B cell (primary cell): ENCODE data around the gene VPS51. TPM values are rescaled to one million over a fixed set of nuclear protein-coding genes. Genes with fewer than 3 reads are reported as not detected.

Experiments used
- ATAC-seq: fragments of 200-7000 bp; cut with Tn5 transposase; one replicate; pipeline ENCODE4 v1.10.0; 2021; ENCODE audit warnings: low read depth, mild to moderate bottlenecking, moderate number of reproducible peaks, moderate library complexity
- CTCF ChIA-PET: fragments of 350-600 bp; sonication (Branson Sonifier 250); formaldehyde crosslinking; loops from one replicate; lab custom pipeline; 2021; ENCODE audit warnings: antibody characterized with exemption, inconsistent platforms; lab: Charles Lee
- POLR2A ChIA-PET: fragments of 350-600 bp; sonication (Branson Sonifier 250); formaldehyde crosslinking; loops from one replicate; lab custom pipeline; 2021; ENCODE audit warnings: antibody characterized with exemption; lab: Charles Lee
- DNase-seq: peaks from one replicate; pipeline ENCODE4 v3.0.0; 2013
- H2AFZ ChIP-seq: 2 replicates; pipeline ENCODE4 v1.6.1; 2012; ENCODE audit warnings: mild to moderate bottlenecking, low read depth, low read length; ENCODE audit not compliant: insufficient read depth, poor library complexity, severe bottlenecking
- H3K27ac ChIP-seq, 2 donors: 1 replicate in 1 of 2; 2 replicates in 1 of 2; pipeline ENCODE4 v1.5.1; 2012 to 2013; ENCODE audit warnings: low read length in 2 of 2, mild to moderate bottlenecking in 2 of 2, moderate library complexity in 1 of 2
- H3K27me3 ChIP-seq, 4 experiments: fragments of 200-600 bp in 1 of 4; sonication (generic) in 1 of 4; replicated peaks in 1 of 4; 1 replicate in 2 of 4; 2 replicates in 2 of 4; pipeline versions ENCODE4 v1.6.1 to v1.7.0; 2013 to 2016; ENCODE audit warnings: low read length in 3 of 4, mild to moderate bottlenecking in 2 of 4, mixed read lengths in 1 of 4, moderate library complexity in 1 of 4; ENCODE audit not compliant: insufficient read depth in 4 of 4, control insufficient read depth in 3 of 4; ENCODE audit errors: control extremely low read depth in 1 of 4
- H3K36me3 ChIP-seq, 2 experiments: replicated peaks in 1 of 2; 1 replicate in 1 of 2; 2 replicates in 1 of 2; pipeline versions ENCODE4 v1.6.1 to v1.7.1; 2013; ENCODE audit warnings: low read length in 1 of 2; ENCODE audit not compliant: insufficient read depth in 2 of 2, control insufficient read depth in 1 of 2; ENCODE audit errors: control extremely low read depth in 1 of 2, extremely low read depth in 1 of 2
- H3K4me1 ChIP-seq, 2 donors: fragments of 200-600 bp in 1 of 2; sonication (generic) in 1 of 2; 1 replicate in 1 of 2; 2 replicates in 1 of 2; pipeline versions ENCODE4 v1.5.1 to v1.6.1; 2013 to 2017; ENCODE audit warnings: low read length in 2 of 2; ENCODE audit not compliant: control insufficient read depth in 2 of 2, insufficient read depth in 2 of 2
- H3K4me2 ChIP-seq: replicated peaks from 2 replicates; pipeline ENCODE3; 2012; ENCODE audit warnings: mild to moderate bottlenecking, low read depth, low read length; ENCODE audit not compliant: poor library complexity, severe bottlenecking
- H3K4me3 ChIP-seq, 5 experiments: fragments of 200-600 bp in 1 of 5; sonication (generic) in 1 of 5; 1 replicate in 3 of 5; 2 replicates in 2 of 5; pipeline versions ENCODE4 v1.5.1 to v1.7.0; 2011 to 2016; ENCODE audit warnings: low read length in 4 of 5, mild to moderate bottlenecking in 4 of 5, low read depth in 2 of 5, control low read depth in 1 of 5, moderate library complexity in 1 of 5; ENCODE audit not compliant: insufficient read depth in 1 of 5; ENCODE audit errors: control extremely low read depth in 1 of 5, extremely low read depth in 1 of 5
- H3K79me2 ChIP-seq: fragments of 200-600 bp; sonication (generic); one replicate; pipeline ENCODE4 v1.6.0; 2016; ENCODE audit warnings: low read length; ENCODE audit not compliant: control insufficient read depth, insufficient read depth
- H3K9ac ChIP-seq: fragments of 200-600 bp; sonication (generic); 2 replicates; pipeline ENCODE4 v1.6.1; 2017; ENCODE audit warnings: mild to moderate bottlenecking, low read length, moderate library complexity
- H3K9me3 ChIP-seq, 3 donors: one replicate each; pipeline versions ENCODE4 v1.6.1 to v1.7.1; 2013; ENCODE audit warnings: low read length in 2 of 3; ENCODE audit not compliant: control insufficient read depth in 2 of 3, insufficient read depth in 1 of 3; ENCODE audit errors: control extremely low read depth in 1 of 3
- H4K20me1 ChIP-seq: 2 replicates; pipeline ENCODE4 v1.6.0; 2012; ENCODE audit warnings: mild to moderate bottlenecking, low read length; ENCODE audit not compliant: insufficient read depth, control insufficient read depth, poor library complexity, severe bottlenecking
- H3K27ac Mint-ChIP-seq: one replicate; pipeline ENCODE4 v1.8.0; 2021; ENCODE audit warnings: mixed read lengths
- H3K27me3 Mint-ChIP-seq: one replicate; pipeline ENCODE4 v1.8.0; 2021; ENCODE audit warnings: mixed read lengths
- H3K4me1 Mint-ChIP-seq: one replicate; pipeline ENCODE4 v1.8.0; 2021; ENCODE audit warnings: mixed read lengths
- H3K4me3 Mint-ChIP-seq: one replicate; pipeline ENCODE4 v1.8.0; 2021; ENCODE audit warnings: mixed read lengths
- H3K9me3 Mint-ChIP-seq: one replicate; pipeline ENCODE4 v1.8.0; 2022; ENCODE audit warnings: mixed read lengths; ENCODE audit not compliant: insufficient read depth
- CTCF ChIP-seq: fragments of 200-600 bp; IDR thresholded peaks from one replicate; pipeline ENCODE4 v1.8.0; 2022; ENCODE audit warnings: antibody characterized with exemption, mild to moderate bottlenecking
- EZH2 ChIP-seq: IDR thresholded peaks from 2 replicates; pipeline ENCODE4 v1.6.1; 2012; ENCODE audit warnings: borderline replicate concordance, low read depth, mild to moderate bottlenecking, moderate library complexity, low read length; ENCODE audit not compliant: insufficient read depth, poor library complexity, severe bottlenecking
- WGBS: methylation state at CpG from one replicate; pipeline ENCODE4 v1.1.5; 2013; ENCODE audit warnings: missing lambda C conversion rate; ENCODE audit not compliant: insufficient coverage; 5-methylcytosine and 5-hydroxymethylcytosine counted together
- intact Hi-C: fragments of 100-400 bp; cut with micrococcal nuclease; formaldehyde crosslinking; loops from one replicate; pipeline ENCODE4 v1.10.0; 2022
- polyA plus RNA-seq: library from polyadenylated mRNA; depleted of rRNA; stranded (reverse); fragments of >200 nt; gene quantifications from 2 replicates; pipeline ENCODE4 v1.2.3, GENCODE V29; 2012
- total RNA-seq, 2 donors: library from RNA; stranded (reverse); fragments of 120-200 nt in 1 of 2; gene quantifications; 1 replicate in 1 of 2; 2 replicates in 1 of 2; pipeline versions ENCODE4 v1.2.3 to v1.2.4, GENCODE V29; 2013 to 2022

The VPS51 gene
- total and polyA plus RNA-seq, 2 donors (not counting 1 experiment from before 2014, with no cell fraction given), result 206 to 223 TPM

GRCh38 chr11:65047581-65048422 is 48.2 kb upstream of the VPS51 start:
- peaks cover 19% of the 10 kb centered on the region for H3K79me2 ChIP-seq
- peaks cover 0 to 16% of the 10 kb centered on the region in 2 experiments for H3K36me3 ChIP-seq
- no peaks in the 10 kb centered on the region for H3K9me3 Mint-ChIP-seq
- DNase-seq (peak; percentile 43), ATAC-seq (peak; percentile 78)
- H3K9ac ChIP-seq, result peak overlapping the region; percentile 68
- H4K20me1 ChIP-seq, result no peaks in the 10 kb centered on the region
- peak overlapping the region; percentile 87 for H3K4me2 ChIP-seq
- intact Hi-C loops, result loop anchor here (10.0 kb wide), 1 partner anchor 477 kb away; the partner anchor contains the start of gene SCYL1
- ChIA-PET CTCF (interaction anchor here (0.6 to 1.7 kb wide), 2 partner anchors 10 to 34 kb away, joined by 3 to 4 read pairs; partner anchors contain the start of gene ARL2), POLR2A (interaction anchor here (0.5 to 1.4 kb wide), 7 partner anchors 10 to 513 kb away, joined by 3 to 6 read pairs (median 4); no protein-coding TSS in a partner anchor)
- no peaks in the 10 kb centered on the region for H3K27me3 ChIP-seq
- H3K27ac ChIP-seq, result peak overlapping the region in 1 of 2 donors; percentile 51
- peak overlapping the region; percentile 84 for H3K27ac Mint-ChIP-seq
- H3K9me3 ChIP-seq, result no peaks in the 10 kb centered on the region
- H3K27me3 Mint-ChIP-seq, result no peaks in the 10 kb centered on the region
- peaks cover 21% of the 10 kb centered on the region for H3K4me1 Mint-ChIP-seq
- H2AFZ ChIP-seq, result peak overlapping the region; percentile 98
- WGBS, result 26% methylated on average over 31 of the region's 56 CpGs
- H3K4me1 ChIP-seq, result peaks cover 14 to 16% of the 10 kb centered on the region in 2 donors
- peak overlapping the region in 4 of 5 experiments; percentile 49 to 63 (median 60) for H3K4me3 ChIP-seq
- no peak for TF ChIP-seq CTCF
- no peak for TF ChIP-seq EZH2
- peak overlapping the region; percentile 88 for H3K4me3 Mint-ChIP-seq

GRCh38 chr11:65051398-65051858 is 44.6 kb upstream of the VPS51 start:
- Histone ChIP-seq H3K27ac (no peak overlapping the region), H3K27me3 (peaks cover 0 to 2% (median 0%) of the 10 kb centered on the region in 4 experiments), H3K9ac (no peak overlapping the region), H4K20me1 (no peaks in the 10 kb centered on the region), H2AFZ (no peak overlapping the region), H3K4me1 (peaks cover 26 to 28% of the 10 kb centered on the region in 2 donors), H3K79me2 (peaks cover 6% of the 10 kb centered on the region), H3K4me3 (no peak overlapping the region), H3K4me2 (no peak overlapping the region), H3K36me3 (no peaks in the 10 kb centered on the region), H3K9me3 (no peaks in the 10 kb centered on the region)
- ATAC-seq (no peak), DNase-seq (no peak)
- H3K4me1 Mint-ChIP-seq, result peaks cover 34% of the 10 kb centered on the region
- intact Hi-C loops, result no loop called here
- no peaks in the 10 kb centered on the region for H3K27me3 Mint-ChIP-seq
- no peak for TF ChIP-seq CTCF
- no peak for TF ChIP-seq EZH2
- POLR2A ChIA-PET, result no interaction called here
- no peaks in the 10 kb centered on the region for H3K9me3 Mint-ChIP-seq
- no peak overlapping the region for H3K27ac Mint-ChIP-seq
- CTCF ChIA-PET, result no interaction called here
- WGBS, result 86% methylated on average over 3 of the region's 9 CpGs
- no peak overlapping the region for H3K4me3 Mint-ChIP-seq
